Endothelial cell of umbilical vein (primary cell): Measurements from ENCODE around the gene GPNMB.

Source experiments
- CTCF ChIP-seq, 2 donors: IDR thresholded peaks; 1 replicate in 1 of 2; 2 replicates in 1 of 2; pipeline ENCODE4 v1.5.1; 2011; ENCODE audit warnings: low read length in 2 of 2, mild to moderate bottlenecking in 2 of 2, moderate library complexity in 2 of 2, control low read depth in 1 of 2, inconsistent platforms in 1 of 2, low read depth in 1 of 2; ENCODE audit not compliant: insufficient read depth in 1 of 2; ENCODE audit errors: extremely low read depth in 1 of 2
- FOS ChIP-seq: IDR thresholded peaks from 2 replicates; pipeline ENCODE4 v1.6.1; 2011; ENCODE audit warnings: mild to moderate bottlenecking, low read length, moderate library complexity, borderline replicate concordance; ENCODE audit not compliant: insufficient read depth
- JUN ChIP-seq: IDR thresholded peaks from 2 replicates; pipeline ENCODE4 v1.6.1; 2011; ENCODE audit warnings: borderline replicate concordance, low read depth; ENCODE audit not compliant: insufficient read length, insufficient read depth
- POLR2A ChIP-seq: IDR thresholded peaks from 2 replicates; pipeline ENCODE4 v1.6.1; 2012; ENCODE audit warnings: low read depth, mild to moderate bottlenecking, control low read depth, low read length

GRCh38 chr7:23246555-23246954 is at the start of gene GPNMB:
- TF ChIP-seq POLR2A (no peak), CTCF (IDR thresholded peaks at IDR 0.05; ENCODE audit: extremely low read depth in 1 of 2, insufficient read depth in 1 of 2, low read depth in 1 of 2, low read length in 2 of 2) (no peak), JUN (no peak), FOS (no peak)
